ENCODE measurements around the gene RANBP6. TPM values are rescaled to one million over a fixed set of nuclear protein-coding genes. Genes with fewer than 3 reads are reported as not detected.

Gene RANBP6
- total RNA-seq, 2 experiments from 2014 or later = 36.7 to 40.6 TPM

GRCh38 chr9:5994493-5994892 is 20.9 kb downstream of the RANBP6 start:
- Histone ChIP-seq H3K4me1 (ENCODE audit: insufficient read depth, low read length) (peaks cover 3% of the 10 kb centered on the region), H3K4me3 (ENCODE audit: low read length) (no peak overlapping the region), H3K9me3 (ENCODE audit: control insufficient read depth in 1 of 2, insufficient read depth in 1 of 2, low read length in 2 of 2) (no peaks in the 10 kb centered on the region), H3K27ac (ENCODE audit: low read depth in 1 of 2, low read length in 2 of 2) (no peak overlapping the region), H3K27me3 (ENCODE audit: control insufficient read depth in 1 of 2, insufficient read depth in 2 of 2, low read length in 2 of 2) (no peaks in the 10 kb centered on the region), H3K36me3 (ENCODE audit: insufficient read depth, low read length) (no peaks in the 10 kb centered on the region)
- TF ChIP-seq CTCF (IDR thresholded peaks at IDR 0.05) = no peak
- ChIA-PET POLR2A (interaction anchor here (1.0 to 1.9 kb wide), 2 partner anchors 13 to 161 kb away, joined by 3 to 6 read pairs; partner anchors contain the start of gene ERMP1), CTCF (interaction anchor here (0.7 kb wide), 1 partner anchor 528 kb away, joined by 3 read pairs; no protein-coding TSS in a partner anchor)
- Mint-ChIP-seq H3K27me3 (no peaks in the 10 kb centered on the region), H3K4me3 (no peak overlapping the region), H3K36me3 (ENCODE audit: low read depth) (peaks cover 21% of the 10 kb centered on the region), H3K27ac (no peak overlapping the region), H3K4me1 (ENCODE audit: low read depth) (peaks cover 71% of the 10 kb centered on the region), H3K9me3 (no peaks in the 10 kb centered on the region)
- ATAC-seq (ENCODE audit: poor library complexity) = no peak
- no peak for DNase-seq
- intact Hi-C loops (cut with DNase I, micrococcal nuclease) = no loop called here

DNA sequence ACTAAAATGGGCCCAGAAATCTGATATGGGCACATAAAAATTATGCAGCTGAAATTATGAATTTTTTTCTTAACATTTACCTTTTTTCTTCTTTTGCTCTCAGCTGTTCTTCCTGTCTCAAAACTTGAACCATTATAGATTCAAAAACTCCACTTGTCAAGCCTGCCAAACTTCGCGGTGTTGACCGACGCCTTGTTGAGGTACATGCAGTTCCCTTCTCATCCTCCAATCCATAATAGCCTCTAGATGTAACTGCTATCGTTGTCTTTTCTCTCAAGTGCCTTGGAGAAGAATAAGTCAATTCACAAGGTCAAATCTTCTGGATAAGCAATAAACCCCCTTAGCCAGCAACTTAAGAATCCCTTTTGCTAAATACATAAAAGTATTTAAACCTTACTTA is 27.2 kb downstream of the RANBP6 start:
- Histone ChIP-seq H3K4me3 (ENCODE audit: low read length) (no peak overlapping the region), H3K27ac (ENCODE audit: low read depth in 1 of 2, low read length in 2 of 2) (no peak overlapping the region), H3K27me3 (ENCODE audit: control insufficient read depth in 1 of 2, insufficient read depth in 2 of 2, low read length in 2 of 2) (no peaks in the 10 kb centered on the region), H3K36me3 (ENCODE audit: insufficient read depth, low read length) (peaks cover 27% of the 10 kb centered on the region), H3K4me1 (ENCODE audit: insufficient read depth, low read length) (no peaks in the 10 kb centered on the region), H3K9me3 (ENCODE audit: control insufficient read depth in 1 of 2, insufficient read depth in 1 of 2, low read length in 2 of 2) (no peaks in the 10 kb centered on the region)
- intact Hi-C loops (cut with DNase I, micrococcal nuclease) = loop anchor here in 1 of 2 experiments (5.0 kb wide), 1 partner anchor 54 kb away; no protein-coding TSS in a partner anchor
- Mint-ChIP-seq H3K4me3 (no peak overlapping the region), H3K9me3 (no peaks in the 10 kb centered on the region), H3K4me1 (ENCODE audit: low read depth) (peaks cover 46% of the 10 kb centered on the region), H3K27me3 (no peaks in the 10 kb centered on the region), H3K36me3 (ENCODE audit: low read depth) (peaks cover 61% of the 10 kb centered on the region), H3K27ac (no peak overlapping the region)
- no peak for DNase-seq
- CTCF ChIA-PET = interaction anchor here (0.7 kb wide), 1 partner anchor 860 kb away, joined by 3 read pairs; no protein-coding TSS in a partner anchor
- no peak for ATAC-seq (ENCODE audit: poor library complexity)
- TF ChIP-seq CTCF (IDR thresholded peaks at IDR 0.05) = no peak
- POLR2A ChIA-PET = no interaction called here

- DNase-seq (no peak), ATAC-seq (ENCODE audit: poor library complexity) (no peak)
- Mint-ChIP-seq H3K4me1 (ENCODE audit: low read depth) (peaks cover 28% of the 10 kb centered on the region), H3K4me3 (no peak overlapping the region), H3K36me3 (ENCODE audit: low read depth) (peaks cover 89% of the 10 kb centered on the region), H3K9me3 (no peaks in the 10 kb centered on the region), H3K27me3 (no peaks in the 10 kb centered on the region), H3K27ac (no peak overlapping the region)
- H3K9me3 ChIP-seq (ENCODE audit: control insufficient read depth in 1 of 2, insufficient read depth in 1 of 2, low read length in 2 of 2) = no peaks in the 10 kb centered on the region
- no peaks in the 10 kb centered on the region for H3K4me1 ChIP-seq (ENCODE audit: insufficient read depth, low read length)
- ChIA-PET CTCF (interaction anchor here (1.0 kb wide), 1 partner anchor 16 kb away, joined by 3 read pairs; no protein-coding TSS in a partner anchor), POLR2A (interaction anchor here (1.2 kb wide), 1 partner anchor 32 kb away, joined by 3 read pairs; the partner anchor contains the start of gene RANBP6)
- no peak overlapping the region for H3K4me3 ChIP-seq (ENCODE audit: low read length)
- intact Hi-C loops (cut with DNase I, micrococcal nuclease) = no loop called here
- no peak overlapping the region for H3K27ac ChIP-seq (ENCODE audit: low read depth in 1 of 2, low read length in 2 of 2)
- H3K36me3 ChIP-seq (ENCODE audit: insufficient read depth, low read length) = peaks cover 39% of the 10 kb centered on the region
- no peaks in the 10 kb centered on the region for H3K27me3 ChIP-seq (ENCODE audit: control insufficient read depth in 1 of 2, insufficient read depth in 2 of 2, low read length in 2 of 2)
- no peak for TF ChIP-seq CTCF (IDR thresholded peaks at IDR 0.05)
Measured at GRCh38 chr9:5983042-5983441, 32.4 kb downstream of the RANBP6 start.

Measured in CD4-positive, alpha-beta T cell (primary cell).